ENCODE measurements around the gene EHBP1L1. TPM values are rescaled to one million over a fixed set of nuclear protein-coding genes. Genes with fewer than 3 reads are reported as not detected.

The EHBP1L1 gene
- polyA plus RNA-seq, 1 donor from 2014 or later, result 18.3 TPM

DNA sequence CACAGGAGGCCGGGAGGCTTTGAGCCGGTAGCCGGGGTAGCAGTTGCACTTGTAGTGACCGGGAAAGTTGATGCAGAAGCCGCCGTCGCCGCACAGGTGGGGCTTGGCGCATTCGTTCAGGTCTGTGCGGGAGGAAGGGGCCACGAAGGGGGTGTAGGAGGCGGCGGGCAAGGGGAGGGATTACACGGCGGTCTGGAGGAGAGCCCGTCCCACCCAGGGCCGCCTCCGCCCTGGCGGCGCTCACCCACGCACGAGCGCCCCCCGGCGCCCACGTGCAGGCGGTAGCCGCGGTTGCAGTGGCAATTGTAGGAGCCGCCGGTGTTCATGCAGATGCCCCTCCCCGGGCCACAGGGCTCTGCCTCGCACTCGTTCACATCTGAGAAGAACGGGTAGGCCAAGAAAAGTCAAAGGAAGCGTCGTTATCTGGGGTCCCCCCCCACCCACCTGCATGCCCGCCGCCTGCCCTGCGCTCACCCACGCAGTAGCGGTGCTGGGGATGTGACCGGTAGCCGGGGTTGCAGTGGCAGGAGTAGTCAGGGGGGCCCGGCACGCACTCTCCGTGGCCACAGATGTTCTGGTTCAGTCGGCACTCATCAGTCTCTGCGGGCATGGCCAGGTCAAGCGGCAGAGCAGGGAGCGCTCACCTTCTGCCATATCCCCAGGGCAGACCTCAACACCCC is 28.3 kb upstream of the EHBP1L1 start:
- Histone ChIP-seq H3K27me3 (ENCODE audit: insufficient read depth, low read depth, low read length) (peaks cover 22% of the 10 kb centered on the region), H3K36me3 (ENCODE audit: insufficient read depth, low read length) (no peaks in the 10 kb centered on the region), H3K27ac (ENCODE audit: low read length) (no peak overlapping the region), H3K9me3 (ENCODE audit: low read length) (no peaks in the 10 kb centered on the region), H4K20me1 (ENCODE audit: insufficient read depth) (no peaks in the 10 kb centered on the region), H3K4me2 (ENCODE audit: low read length) (no peak overlapping the region), H3K9ac (ENCODE audit: low read length) (no peak overlapping the region), H3K4me3 (ENCODE audit: low read length) (no peak overlapping the region), H3K9me2 (ENCODE audit: insufficient read depth, low read length) (no peaks in the 10 kb centered on the region), H3F3A (ENCODE audit: insufficient read depth, low read length, poor library complexity, severe bottlenecking) (no peaks in the 10 kb centered on the region), H2AFZ (ENCODE audit: low read depth, low read length) (no peak overlapping the region), H3K79me2 (replicated peaks; ENCODE audit: insufficient read depth, low read length) (no peaks in the 10 kb centered on the region)
- TF ChIP-seq RAD21 (conservative IDR thresholded peaks at IDR 0.05), result no peak
- TF ChIP-seq REST (IDR thresholded peaks at IDR 0.05; ENCODE audit: borderline replicate concordance), result no peak
- TF ChIP-seq EP300 (conservative IDR thresholded peaks at IDR 0.05; ENCODE audit: poor library complexity, severe bottlenecking), result no peak
- TF ChIP-seq POLR2AphosphoS5 (IDR thresholded peaks at IDR 0.05), result no peak

GRCh38 chr11:65548395-65548794 is 27.5 kb upstream of the EHBP1L1 start:
- Histone ChIP-seq H3K9ac (ENCODE audit: low read length) (no peak overlapping the region), H3K27me3 (ENCODE audit: insufficient read depth, low read depth, low read length) (peaks cover 22% of the 10 kb centered on the region), H3K9me2 (ENCODE audit: insufficient read depth, low read length) (no peaks in the 10 kb centered on the region), H3K4me3 (ENCODE audit: low read length) (no peak overlapping the region), H3K27ac (ENCODE audit: low read length) (no peak overlapping the region), H3K4me2 (ENCODE audit: low read length) (no peak overlapping the region), H4K20me1 (ENCODE audit: insufficient read depth) (no peaks in the 10 kb centered on the region), H2AFZ (ENCODE audit: low read depth, low read length) (no peak overlapping the region), H3F3A (ENCODE audit: insufficient read depth, low read length, poor library complexity, severe bottlenecking) (no peaks in the 10 kb centered on the region), H3K36me3 (ENCODE audit: insufficient read depth, low read length) (no peaks in the 10 kb centered on the region), H3K9me3 (ENCODE audit: low read length) (no peaks in the 10 kb centered on the region), H3K79me2 (replicated peaks; ENCODE audit: insufficient read depth, low read length) (no peaks in the 10 kb centered on the region)
- TF ChIP-seq SMC3 (conservative IDR thresholded peaks at IDR 0.05; ENCODE audit: poor library complexity) (no peak), TAF1 (IDR thresholded peaks at IDR 0.05; ENCODE audit: low read depth) (no peak), MXI1 (conservative IDR thresholded peaks at IDR 0.05; ENCODE audit: poor library complexity, severe bottlenecking) (no peak)
- TF ChIP-seq, protein P1, sequence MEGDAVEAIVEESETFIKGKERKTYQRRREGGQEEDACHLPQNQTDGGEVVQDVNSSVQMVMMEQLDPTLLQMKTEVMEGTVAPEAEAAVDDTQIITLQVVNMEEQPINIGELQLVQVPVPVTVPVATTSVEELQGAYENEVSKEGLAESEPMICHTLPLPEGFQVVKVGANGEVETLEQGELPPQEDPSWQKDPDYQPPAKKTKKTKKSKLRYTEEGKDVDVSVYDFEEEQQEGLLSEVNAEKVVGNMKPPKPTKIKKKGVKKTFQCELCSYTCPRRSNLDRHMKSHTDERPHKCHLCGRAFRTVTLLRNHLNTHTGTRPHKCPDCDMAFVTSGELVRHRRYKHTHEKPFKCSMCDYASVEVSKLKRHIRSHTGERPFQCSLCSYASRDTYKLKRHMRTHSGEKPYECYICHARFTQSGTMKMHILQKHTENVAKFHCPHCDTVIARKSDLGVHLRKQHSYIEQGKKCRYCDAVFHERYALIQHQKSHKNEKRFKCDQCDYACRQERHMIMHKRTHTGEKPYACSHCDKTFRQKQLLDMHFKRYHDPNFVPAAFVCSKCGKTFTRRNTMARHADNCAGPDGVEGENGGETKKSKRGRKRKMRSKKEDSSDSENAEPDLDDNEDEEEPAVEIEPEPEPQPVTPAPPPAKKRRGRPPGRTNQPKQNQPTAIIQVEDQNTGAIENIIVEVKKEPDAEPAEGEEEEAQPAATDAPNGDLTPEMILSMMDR (IDR thresholded peaks at IDR 0.05; ENCODE audit: poor library complexity, severe bottlenecking), result no peak

GRCh38 chr11:65549096-65549495 is 26.8 kb upstream of the EHBP1L1 start:
- no peaks in the 10 kb centered on the region for H3K9me2 ChIP-seq (ENCODE audit: insufficient read depth, low read length)
- H4K20me1 ChIP-seq (ENCODE audit: insufficient read depth), result no peaks in the 10 kb centered on the region
- no peak overlapping the region for H2AFZ ChIP-seq (ENCODE audit: low read depth, low read length)
- no peak for TF ChIP-seq MXI1 (conservative IDR thresholded peaks at IDR 0.05; ENCODE audit: poor library complexity, severe bottlenecking)
- no peak for TF ChIP-seq TAF1 (IDR thresholded peaks at IDR 0.05; ENCODE audit: low read depth)
- no peak for TF ChIP-seq SMC3 (conservative IDR thresholded peaks at IDR 0.05; ENCODE audit: poor library complexity)
- no peak for TF ChIP-seq EZH2 (IDR thresholded peaks at IDR 0.05; ENCODE audit: borderline replicate concordance, insufficient read depth, low read length, poor library complexity, severe bottlenecking)
- no peak for TF ChIP-seq RAD21 (conservative IDR thresholded peaks at IDR 0.05)
- no peak for TF ChIP-seq REST (IDR thresholded peaks at IDR 0.05; ENCODE audit: borderline replicate concordance)
- TF ChIP-seq, protein P1 (IDR thresholded peaks at IDR 0.05; ENCODE audit: poor library complexity, severe bottlenecking), result no peak
- no peak for TF ChIP-seq POLR2AphosphoS5 (IDR thresholded peaks at IDR 0.05)
- no peak for TF ChIP-seq EP300 (conservative IDR thresholded peaks at IDR 0.05; ENCODE audit: poor library complexity, severe bottlenecking)
- peaks cover 22% of the 10 kb centered on the region for H3K27me3 ChIP-seq (ENCODE audit: insufficient read depth, low read depth, low read length)
- H3K27ac ChIP-seq (ENCODE audit: low read length), result no peak overlapping the region
- no peaks in the 10 kb centered on the region for H3K79me2 ChIP-seq (replicated peaks; ENCODE audit: insufficient read depth, low read length)
- no peak overlapping the region for H3K4me2 ChIP-seq (ENCODE audit: low read length)
- no peaks in the 10 kb centered on the region for H3K9me3 ChIP-seq (ENCODE audit: low read length)
- no peak overlapping the region for H3K4me3 ChIP-seq (ENCODE audit: low read length)
- no peaks in the 10 kb centered on the region for H3F3A ChIP-seq (ENCODE audit: insufficient read depth, low read length, poor library complexity, severe bottlenecking)
- no peaks in the 10 kb centered on the region for H3K36me3 ChIP-seq (ENCODE audit: insufficient read depth, low read length)
- no peak overlapping the region for H3K9ac ChIP-seq (ENCODE audit: low read length)

Measured in neural cell (in vitro differentiated cells).